ENCODE results near the gene TNS1.

The TNS1 gene

DNA sequence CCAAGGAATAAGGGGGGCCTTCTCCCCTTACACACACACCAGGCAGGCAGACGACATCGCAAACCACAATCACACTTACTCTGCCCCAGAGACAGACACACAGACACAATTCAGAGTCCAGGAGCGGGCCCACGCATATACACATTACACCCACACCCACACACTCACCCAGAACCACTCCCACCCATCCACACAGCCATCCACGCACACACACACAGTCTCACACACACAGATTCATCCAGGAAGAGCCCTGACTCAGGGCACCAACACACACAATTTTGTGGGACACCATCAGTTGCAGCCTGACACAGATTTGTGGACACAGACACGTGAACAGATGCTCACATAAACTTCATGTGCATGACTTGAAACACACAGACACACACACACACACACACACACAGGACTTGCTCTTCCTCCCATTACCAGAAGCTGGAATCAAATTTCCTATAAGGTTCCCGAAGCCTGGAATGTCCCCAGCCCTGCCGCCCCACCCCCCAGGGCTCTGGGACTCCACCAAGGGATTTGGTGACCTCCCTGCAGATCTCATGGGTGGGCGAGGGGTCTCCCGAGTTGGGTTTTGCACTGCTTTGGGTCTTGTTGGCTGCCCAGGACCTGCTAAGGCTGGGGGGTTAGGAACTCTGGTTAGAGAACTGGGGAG is 23.5 kb downstream of the TNS1 start:
- DNase-seq: no peak

DNA sequence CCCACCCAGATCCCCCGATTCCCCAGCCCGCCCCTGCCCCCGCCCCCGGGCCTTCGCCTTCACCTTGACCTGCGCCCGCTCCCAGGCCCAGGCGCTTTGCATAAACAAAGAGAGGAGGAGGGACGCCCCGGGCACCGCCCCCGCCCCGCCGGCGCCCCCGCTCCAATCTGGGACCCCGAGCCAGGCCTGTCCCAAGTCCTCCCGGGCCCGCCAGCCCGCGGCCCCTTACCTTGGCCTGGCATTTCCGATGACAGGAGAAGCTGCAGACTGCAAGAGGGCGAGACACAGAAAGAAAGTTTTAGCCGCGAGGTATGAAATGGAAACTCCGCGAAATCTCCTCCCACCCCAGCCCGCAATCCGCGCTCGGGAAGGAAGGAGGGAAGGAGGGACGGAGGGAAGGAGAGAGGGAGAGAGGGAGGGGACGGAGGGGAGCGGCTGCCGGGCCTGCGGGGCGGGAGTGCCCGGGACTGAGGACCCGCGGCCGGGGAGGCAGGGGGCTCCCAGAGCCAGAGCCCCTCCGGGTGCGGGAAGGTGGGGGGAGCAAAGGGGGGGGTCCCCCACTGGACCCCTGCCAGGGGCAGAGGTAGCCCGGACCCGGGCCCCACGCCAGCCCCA is 24.2 kb downstream of the TNS1 start:
- DNase-seq: no peak

DNA sequence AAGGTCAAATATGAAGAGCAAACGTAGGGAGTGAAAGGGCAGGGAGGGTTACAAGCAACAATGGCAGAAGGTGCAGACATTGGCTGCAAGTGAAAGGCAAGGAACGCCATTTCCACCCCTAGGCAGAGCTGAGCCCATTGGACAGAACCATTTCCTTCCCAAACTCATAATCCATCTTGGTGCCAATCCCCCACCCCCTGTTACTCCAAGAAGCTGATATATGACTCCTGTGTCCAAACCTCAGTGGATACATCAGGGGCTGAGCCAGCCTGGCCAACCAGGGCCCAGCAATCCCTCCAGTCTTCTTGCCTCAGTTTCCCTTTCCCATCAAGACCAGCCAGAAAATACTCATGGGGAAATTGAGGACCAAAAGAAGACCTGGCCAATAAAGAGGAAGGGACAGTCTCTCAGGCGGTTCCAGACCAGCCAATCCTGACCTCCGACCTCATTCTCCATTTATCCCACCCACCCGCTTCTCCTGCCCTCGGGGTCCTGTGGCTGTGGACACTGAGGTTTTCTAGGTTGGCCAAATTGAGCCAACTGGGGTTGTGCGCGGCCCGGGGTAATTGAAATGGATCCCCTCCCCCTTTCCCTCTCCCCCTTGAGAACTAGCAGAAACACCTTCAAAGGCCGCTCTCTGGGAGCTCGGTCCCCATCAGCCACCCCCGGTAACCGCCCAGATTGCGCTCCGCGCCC is 24.8 kb downstream of the TNS1 start:
- no peak for DNase-seq

DNA sequence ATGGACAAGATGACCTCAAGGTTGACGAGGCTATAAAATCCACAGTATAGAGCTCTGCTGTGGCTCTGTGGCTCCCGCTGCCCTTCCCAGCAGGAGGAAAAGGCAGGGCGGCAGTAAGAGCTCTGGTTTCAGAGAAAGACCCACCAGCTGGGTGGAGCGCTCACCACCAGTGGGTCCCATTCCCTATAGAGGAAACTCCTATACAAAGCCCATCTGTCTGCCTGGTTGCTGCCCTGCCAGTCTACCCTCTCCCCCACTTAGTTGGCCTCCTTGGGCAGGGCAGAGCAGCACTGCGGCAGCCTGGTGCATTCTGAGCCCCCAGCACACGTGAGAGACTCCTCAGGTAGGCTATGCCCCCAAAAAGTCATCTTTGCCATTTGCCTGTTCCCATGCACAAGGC is 26.5 kb downstream of the TNS1 start:
- no peak for DNase-seq

DNA sequence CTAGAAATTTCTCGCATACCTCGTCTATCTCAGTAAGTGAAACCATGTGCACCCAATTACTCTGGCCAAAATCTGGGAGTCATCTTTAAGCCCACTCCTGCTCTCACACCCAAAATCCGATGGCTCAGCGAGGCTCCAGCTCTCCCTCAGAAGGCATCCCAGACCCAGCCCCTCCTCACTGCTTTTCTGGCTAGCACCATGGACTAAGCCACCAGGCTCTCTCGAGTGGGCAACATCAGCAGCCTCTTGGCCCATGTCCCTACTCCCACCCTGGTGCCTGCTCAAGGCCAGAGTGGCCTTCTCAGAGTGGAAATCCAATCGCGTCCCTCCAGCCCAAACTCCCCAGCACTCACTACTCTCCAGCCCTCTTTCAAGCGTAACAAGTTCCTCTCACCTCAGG is 27.2 kb downstream of the TNS1 start:
- no peak for DNase-seq

DNA sequence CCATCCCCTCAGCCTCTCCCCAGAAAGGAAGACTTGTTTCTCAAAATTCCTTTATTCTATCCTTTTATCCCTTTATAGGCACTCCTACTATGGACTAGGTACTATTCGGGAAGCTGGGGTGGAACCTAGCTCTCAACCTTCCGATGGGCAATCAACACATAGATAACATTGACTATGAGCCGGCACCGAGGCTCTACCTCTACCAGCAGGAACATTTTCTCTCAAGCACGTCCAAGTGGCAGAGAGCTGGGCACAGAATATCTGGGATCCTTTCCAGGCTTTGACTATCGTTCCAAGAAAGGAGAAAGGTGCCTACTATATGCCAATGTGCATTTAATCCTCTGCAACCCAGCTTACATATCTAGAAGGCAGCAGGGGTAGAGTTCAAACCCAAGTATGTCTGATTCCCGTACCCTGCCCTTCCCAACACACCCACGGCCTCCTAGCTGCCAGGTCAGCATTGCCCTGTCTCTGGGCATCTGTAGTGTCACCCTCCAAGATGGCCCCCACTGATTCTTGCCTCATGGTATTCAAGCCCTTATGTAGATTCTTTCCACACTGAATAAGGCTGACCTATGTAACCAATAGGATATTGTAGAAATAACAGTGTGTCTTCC is 28.3 kb downstream of the TNS1 start:
- no peak for DNase-seq

DNA sequence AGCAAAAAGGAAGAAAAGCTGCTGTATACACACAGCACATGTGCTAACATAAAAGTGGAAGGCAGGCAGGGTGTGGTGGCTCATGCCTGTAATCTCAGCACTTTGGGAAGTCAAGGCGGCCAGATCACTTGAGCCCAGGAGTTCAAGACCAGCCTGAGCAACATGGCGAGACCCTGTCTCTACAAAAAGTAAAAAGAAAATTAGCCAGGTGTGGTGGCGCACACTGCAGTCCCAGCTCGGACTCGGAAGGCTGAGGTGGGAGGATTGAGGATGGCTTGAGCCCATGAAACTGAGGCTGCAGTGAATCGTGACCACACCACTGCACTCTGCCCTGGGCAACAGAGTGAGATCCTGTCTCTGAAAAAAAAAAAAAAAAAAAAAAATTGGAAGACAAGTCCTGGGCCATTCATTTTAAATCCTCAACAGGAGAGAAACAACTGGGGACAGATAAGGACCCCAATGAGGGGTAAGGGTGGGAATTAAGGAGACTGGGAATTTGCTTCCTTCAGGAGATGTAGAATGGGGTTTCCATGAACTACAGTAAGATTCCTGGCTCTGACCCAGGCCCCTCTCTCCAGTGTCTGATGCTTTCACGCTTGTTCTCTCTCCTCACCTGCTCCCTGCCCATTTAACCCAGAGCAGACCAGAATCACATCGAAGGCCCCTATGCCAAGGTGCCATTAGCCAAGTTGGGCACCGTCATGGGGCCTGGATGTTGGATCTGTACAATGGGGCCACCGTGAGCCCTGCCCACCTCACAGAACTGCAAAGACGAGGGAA is 29.6 kb downstream of the TNS1 start:
- no peak for DNase-seq

DNA sequence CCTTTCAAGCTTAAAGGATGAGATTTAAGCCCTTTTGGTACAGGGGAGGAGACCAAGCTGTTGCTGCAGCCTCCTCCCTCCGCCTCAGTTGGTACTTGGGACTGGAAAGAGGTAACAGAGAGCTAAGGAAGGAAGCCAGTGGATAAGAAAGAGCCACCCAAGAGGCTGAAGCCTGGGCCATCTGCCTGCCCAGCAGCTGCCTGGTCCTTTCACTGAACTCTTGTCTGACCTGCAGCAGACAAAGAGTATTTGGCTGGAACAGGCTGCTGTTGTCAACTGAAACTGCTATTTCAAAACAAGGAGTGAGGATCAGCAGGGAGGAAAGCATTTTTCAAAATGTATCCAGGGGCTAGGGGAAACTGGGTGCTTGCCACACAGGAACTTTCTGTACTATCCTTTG is 30.3 kb downstream of the TNS1 start:
- DNase-seq: no peak

DNA sequence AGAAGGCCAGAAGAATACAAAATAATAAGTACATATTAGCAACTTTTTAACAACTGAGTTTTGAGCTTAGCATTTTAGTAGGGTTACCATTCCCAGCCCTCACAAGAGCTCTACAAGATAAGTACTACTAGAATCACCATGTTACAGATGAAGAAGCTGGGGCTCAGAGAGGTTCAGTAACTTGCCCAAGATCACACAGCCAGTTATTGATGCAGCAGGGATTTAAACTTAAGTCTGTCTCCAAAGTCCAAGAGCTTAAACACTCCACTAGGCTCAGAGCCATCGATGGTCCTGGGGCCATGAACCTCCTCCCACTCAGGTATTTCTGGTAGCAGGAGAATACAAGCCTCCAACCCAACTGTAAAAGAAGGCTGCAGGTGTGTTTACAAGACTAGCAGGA is 30.8 kb downstream of the TNS1 start:
- no peak for DNase-seq

DNA sequence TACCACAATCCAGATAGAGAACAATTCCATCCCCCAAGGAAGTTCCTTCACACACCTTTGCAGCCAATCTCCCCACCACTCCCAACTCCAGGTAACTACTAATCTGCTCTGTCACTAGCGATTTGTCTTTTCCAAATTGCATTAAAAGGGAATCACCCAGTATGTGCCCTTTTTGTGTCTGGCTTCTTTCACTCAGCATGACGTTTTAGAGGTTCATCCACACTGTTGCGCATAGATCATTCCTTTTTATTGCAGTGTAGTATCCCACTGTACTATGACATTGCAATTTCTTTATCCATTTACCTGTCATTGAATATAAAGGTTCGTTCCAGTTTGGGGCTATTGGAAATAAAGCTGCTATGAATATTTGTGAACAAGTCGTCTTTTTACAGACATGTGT is 31.6 kb downstream of the TNS1 start:
- no peak for DNase-seq

DNA sequence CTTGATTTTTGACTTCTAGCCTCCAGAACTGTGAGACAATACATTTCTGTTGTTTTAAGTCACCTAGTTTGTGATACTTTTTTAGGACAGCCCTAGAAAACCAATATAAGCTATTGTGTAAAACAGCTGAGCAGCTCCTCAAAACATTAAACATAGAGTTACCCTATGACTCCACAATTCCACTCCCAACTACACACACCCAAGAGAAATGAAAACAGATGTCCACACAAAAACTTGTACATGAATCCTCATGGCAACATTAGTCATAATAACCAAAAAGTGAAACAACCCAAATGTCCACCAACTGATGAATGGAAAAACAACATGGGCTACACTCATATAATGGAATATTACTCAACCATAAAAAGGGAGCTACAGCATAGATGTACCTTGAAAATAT is 32.6 kb downstream of the TNS1 start:
- DNase-seq: no peak

DNA sequence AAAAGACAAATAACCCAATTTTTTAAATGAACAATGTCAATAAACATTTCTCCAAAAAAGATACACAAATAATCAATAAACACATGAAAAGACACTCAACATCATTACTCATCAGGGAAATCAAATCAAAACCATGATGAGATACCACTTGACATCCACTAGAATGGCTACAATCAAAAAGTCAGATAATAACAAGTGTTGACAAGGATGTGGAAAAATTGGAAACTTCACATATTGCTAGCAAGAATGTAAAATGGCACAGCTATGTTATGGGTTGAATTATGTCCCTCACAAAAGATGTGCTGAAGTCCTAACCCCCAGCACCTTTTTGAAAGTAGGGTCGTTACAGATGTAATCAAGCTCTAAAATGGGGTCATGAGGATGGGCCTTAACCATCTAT is 33.2 kb downstream of the TNS1 start:
- DNase-seq: no peak

DNA sequence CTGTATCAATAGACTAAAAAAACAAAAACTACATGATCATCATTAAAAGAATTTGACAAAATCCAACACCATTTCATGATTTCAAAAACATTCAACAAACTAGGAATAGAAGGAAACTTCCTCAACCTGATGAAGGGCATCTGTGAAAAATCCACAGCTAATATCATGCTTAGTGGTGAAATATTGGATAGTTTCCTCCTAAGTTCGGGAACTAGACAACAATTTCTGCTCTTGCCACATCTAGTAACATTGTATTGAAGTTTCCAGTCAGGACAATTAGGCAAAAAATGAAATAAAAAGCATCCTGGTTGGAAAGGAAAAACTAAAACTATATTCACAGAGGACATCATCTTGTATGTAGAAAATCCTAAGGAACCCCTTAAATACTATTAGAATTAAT is 34.8 kb downstream of the TNS1 start:
- no peak for DNase-seq

DNA sequence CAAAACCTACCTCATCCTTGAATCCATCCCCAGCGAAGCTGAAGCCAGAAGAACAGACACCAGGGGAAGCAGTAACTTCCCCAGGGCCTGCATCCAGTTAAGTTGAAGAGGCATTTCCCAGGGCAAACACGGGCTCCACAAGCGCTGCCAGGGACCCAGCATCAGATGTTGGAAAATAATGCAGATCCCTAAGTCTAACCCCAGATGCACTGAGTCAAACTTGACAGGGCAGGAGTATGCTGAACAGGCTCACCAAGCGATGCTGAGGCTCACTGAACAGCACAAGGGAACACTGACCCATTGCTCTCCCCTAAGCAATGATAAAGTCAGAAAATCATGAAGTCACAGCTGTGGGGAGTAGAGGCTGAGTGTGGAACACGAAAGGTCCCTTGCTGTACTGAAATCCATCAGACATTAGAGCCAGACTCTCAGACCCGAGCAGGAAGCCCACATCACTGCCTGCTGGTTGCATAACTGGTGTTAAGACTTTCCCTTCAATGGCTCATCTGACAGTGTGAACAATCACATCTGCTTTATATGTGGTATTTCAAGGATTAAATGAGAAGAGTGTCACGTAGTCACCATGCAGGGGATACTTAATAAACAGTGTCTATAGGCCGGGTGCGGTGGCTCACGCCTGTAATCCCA is 36.2 kb downstream of the TNS1 start:
- DNase-seq: no peak

DNA sequence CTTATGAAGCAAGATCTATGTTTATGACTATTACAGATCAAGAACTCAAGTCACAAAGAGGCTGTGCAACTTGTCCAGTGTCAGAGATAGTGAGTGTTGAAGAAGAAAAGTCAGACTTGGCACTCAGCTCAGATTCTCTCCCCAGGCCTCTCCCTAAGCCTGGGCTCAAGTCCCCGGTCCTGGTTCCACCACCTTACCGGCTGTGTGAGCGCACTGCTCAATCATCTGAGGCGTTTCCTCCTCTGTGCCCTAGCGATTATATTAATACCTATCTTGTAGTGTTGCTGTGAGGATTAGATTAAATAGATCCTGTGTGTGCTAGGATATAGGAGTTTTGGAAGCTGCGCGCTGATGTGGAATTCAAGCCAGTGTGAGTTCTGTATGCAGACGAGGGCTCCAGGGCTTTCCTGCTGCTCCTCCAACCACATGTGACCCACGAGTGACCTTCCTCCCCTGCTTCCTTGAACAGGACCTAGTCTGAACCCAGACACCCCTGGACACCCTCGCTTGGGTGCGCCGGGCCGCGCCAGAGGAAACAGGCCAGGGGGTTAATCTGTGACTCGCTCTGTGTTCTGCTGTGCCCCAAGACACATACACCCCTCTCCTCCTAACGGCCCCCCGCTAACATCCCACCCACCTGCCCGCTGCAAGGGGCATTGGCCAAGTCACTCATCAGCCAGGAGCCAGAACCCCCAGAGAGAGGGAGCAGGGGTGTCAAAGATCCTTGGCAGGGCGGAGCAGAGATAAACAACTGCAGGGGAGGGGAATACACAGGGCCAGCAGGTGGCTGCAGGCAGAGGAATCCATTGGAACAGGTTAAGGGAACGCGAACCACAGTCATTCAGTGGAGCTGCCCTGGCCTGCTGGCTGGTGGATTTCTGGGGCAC is 38.3 kb downstream of the TNS1 start:
- no peak for DNase-seq

DNA sequence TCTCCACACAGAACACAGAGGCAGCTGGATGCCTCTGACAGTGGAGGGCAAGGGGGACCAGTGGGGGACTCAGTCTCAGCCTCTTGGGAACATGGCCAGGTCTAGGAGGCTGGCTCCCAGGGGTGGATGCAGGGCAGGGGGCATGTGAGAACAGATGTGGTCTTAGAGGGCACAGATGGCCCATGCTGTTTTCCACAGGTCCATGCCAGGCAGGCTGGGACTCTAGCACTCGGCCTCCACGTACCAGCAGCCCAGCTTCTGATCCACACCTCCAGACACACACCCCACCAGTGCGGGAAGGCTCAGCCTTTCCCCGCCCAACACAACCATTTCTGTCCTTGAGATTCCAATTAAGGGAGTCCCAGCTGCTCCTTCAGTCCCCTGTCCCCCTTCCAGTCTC is 42.4 kb downstream of the TNS1 start:
- no peak for DNase-seq

DNA sequence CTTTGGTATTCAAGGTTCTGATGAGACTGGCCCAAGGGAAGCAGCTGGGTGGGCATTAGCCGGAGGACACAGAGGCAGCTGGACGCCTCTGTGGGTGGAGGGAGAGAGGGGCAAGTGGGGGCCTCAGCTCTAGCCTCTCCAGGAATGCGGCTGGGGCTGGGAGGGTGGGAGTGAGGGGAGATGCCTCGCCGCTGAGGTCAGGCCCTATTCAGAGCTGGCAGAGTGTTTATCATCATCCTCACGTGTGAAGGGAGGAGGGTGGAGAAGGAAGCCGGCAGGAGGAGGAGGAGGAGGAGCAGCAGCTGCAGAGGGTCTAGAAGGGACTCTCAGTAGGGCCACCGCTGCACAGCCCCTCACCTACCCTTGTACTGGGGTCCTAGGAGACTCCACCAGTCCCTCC is 43.1 kb downstream of the TNS1 start:
- DNase-seq: no peak

DNA sequence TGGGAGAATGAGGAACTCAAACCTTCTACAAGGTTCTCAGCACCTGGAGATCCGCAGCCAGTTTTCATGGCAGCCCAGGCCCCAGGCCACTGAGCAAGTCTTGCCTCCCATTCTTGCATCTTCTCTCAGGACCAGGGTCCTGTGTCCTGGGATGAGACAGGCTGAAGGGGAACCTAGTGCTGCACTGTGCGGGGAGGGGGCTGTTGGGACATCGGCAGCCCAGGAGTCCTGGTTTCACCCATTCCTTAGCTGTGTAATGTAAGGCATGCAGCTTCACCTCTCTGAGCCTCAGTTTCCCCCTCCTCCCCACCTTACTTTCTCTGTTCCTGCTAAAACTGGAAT is 43.9 kb downstream of the TNS1 start:
- DNase-seq: no peak

DNA sequence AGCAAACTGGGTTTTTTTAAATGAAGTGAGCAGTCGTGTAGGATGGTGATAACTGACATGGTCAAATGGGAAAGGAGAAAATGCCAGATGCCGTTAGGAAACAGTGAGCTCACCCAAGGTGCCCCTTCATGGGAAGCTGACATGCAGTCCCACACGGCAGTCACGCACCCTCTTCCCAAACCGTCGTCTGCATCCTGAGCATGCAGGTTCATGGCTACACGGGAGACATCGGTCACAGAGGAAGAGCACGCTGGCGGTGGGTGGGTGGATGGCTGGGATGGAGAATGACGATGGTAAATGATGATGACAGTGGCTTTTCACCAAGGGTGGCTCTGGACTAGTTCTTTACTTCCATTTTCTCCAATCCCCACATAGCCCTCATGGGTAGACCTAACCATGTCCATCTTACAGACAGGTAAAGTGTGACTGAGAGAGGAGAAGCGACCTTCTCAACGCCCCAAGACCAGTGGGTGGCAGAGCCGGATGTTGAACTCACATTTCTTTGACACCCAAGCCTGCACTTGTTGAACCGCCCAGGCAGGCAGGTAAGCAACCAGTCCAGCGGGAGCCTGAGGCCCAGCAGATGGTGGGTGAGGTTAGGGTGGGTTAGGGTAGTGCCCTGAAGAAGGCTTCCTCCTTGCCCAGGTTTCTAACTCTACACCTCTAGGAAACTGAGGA is 44.5 kb downstream of the TNS1 start:
- no peak for DNase-seq

DNA sequence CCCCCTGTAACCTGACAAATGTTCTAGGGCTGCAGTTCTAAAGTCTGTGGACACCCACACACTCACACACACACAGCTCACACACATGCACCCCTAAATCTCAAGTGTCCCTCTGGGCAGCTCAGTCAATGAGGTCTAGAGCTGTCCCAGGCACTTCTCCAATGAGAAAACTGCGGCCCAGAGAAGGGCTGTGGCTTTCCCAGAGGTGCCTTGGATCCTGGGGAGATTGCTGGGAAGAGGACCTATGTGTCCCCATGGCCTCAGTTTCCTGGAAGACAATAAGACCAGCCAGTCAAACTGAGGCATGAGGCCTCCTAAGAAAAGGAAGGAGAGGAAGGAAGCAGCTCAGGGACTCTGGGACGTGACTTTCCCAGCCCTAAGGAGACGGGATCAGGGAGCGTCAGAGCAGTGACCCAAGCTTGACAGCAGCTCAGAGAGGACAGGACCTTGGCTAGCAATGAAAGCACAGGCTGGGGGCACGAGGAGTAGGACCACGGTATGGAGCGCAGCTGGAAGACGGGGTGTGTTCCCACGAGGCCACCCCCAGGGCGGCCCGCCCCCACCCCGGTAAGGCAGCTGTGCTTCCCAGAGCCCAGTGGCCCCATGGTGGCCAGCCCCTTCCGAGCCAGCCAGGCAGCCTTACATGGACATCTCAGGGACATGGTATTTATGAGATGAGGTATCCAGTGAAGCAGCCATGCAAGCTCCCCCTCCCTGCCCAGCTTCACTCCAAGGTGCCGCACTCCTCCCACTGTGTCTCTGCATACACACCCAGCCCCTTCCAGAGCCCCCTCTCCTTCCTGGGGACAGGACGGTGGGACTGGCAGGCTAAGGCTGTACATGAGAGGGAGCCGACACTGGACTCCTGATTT is 46.0 kb downstream of the TNS1 start:
- no peak for DNase-seq
